ENCODE data around the gene HECW1.

Gene HECW1

DNA sequence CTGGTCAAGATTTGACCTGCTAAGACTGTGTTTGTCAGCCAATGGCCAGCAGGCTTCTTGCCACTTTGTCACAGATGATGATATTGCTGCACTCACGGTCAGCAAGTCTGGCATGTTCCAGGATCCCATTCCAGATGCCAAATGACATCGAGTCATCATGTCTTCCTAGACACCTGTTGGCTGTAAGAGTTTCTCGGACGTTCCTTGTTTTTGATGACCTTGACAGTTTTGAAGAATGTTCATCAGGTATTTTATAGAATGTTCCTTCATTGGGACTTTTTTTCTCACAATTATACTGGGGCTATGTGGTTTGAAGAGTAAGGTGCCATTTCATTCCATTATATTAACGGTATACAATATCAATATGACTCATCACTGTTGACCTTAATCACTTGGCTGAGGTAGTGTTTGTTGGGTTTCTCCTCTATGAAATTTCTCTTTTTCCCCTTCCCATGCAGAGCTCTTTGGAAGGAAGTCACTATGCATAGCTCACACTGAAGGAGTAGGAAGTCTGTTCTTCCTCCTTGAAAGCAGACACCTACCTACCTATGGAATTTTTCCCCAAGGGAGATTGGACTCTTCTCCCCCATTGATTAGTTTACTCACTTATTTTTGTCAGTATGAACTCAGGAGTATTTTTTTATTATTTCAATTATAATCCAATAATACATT, 31.6 kb downstream of the HECW1 start:
- TF ChIP-seq EZH2 (IDR thresholded peaks at IDR 0.05) (no peak), POLR2AphosphoS5 (IDR thresholded peaks at IDR 0.05; ENCODE audit: borderline replicate concordance, low read depth, low read length) (no peak), FOXP2 (optimal IDR thresholded peaks at IDR 0.05; ENCODE audit: control extremely low read depth, extremely low read length, insufficient read depth) (no peak)
- H3K4me3 ChIP-seq = no peak overlapping the region
- no peaks in the 10 kb centered on the region for H3K36me3 ChIP-seq (ENCODE audit: insufficient read depth, low read length)
- H3K9ac ChIP-seq (ENCODE audit: insufficient read length) = no peak overlapping the region
- DNase-seq (ENCODE audit: low read depth, low spot score) = no peak
- no peaks in the 10 kb centered on the region for H3K9me3 ChIP-seq (ENCODE audit: low read depth, low read length)
- H3K27ac ChIP-seq = no peak overlapping the region

- H3K9ac ChIP-seq (ENCODE audit: insufficient read length) = no peak overlapping the region
- no peaks in the 10 kb centered on the region for H3K36me3 ChIP-seq (ENCODE audit: insufficient read depth, low read length)
- no peaks in the 10 kb centered on the region for H3K9me3 ChIP-seq (ENCODE audit: low read depth, low read length)
- TF ChIP-seq POLR2AphosphoS5 (IDR thresholded peaks at IDR 0.05; ENCODE audit: borderline replicate concordance, low read depth, low read length) = no peak
- TF ChIP-seq FOXP2 (optimal IDR thresholded peaks at IDR 0.05; ENCODE audit: control extremely low read depth, extremely low read length, insufficient read depth) = no peak
- no peak for TF ChIP-seq EZH2 (IDR thresholded peaks at IDR 0.05)
- H3K27ac ChIP-seq = no peak overlapping the region
- DNase-seq (ENCODE audit: low read depth, low spot score) = no peak
- H3K4me3 ChIP-seq = no peak overlapping the region
Measured at GRCh38 chr7:43148161-43148731, 35.8 kb downstream of the HECW1 start.

GRCh38 chr7:43151076-43151475, 38.6 kb downstream of the HECW1 start:
- Histone ChIP-seq H3K9ac (ENCODE audit: insufficient read length) (no peak overlapping the region), H3K36me3 (ENCODE audit: insufficient read depth, low read length) (no peaks in the 10 kb centered on the region), H3K4me3 (no peak overlapping the region), H3K27ac (no peak overlapping the region), H3K9me3 (ENCODE audit: low read depth, low read length) (no peaks in the 10 kb centered on the region)
- no peak for DNase-seq (ENCODE audit: low read depth, low spot score)
- TF ChIP-seq POLR2AphosphoS5 (IDR thresholded peaks at IDR 0.05; ENCODE audit: borderline replicate concordance, low read depth, low read length) = no peak
- no peak for TF ChIP-seq EZH2 (IDR thresholded peaks at IDR 0.05)
- TF ChIP-seq FOXP2 (optimal IDR thresholded peaks at IDR 0.05; ENCODE audit: control extremely low read depth, extremely low read length, insufficient read depth) = no peak

GRCh38 chr7:43152696-43153095, 40.2 kb downstream of the HECW1 start:
- Histone ChIP-seq H3K27ac (no peak overlapping the region), H3K9me3 (ENCODE audit: low read depth, low read length) (no peaks in the 10 kb centered on the region), H3K4me3 (no peak overlapping the region), H3K9ac (ENCODE audit: insufficient read length) (no peak overlapping the region), H3K36me3 (ENCODE audit: insufficient read depth, low read length) (no peaks in the 10 kb centered on the region)
- DNase-seq (ENCODE audit: low read depth, low spot score) = no peak
- TF ChIP-seq EZH2 (IDR thresholded peaks at IDR 0.05) (no peak), POLR2AphosphoS5 (IDR thresholded peaks at IDR 0.05; ENCODE audit: borderline replicate concordance, low read depth, low read length) (no peak), FOXP2 (optimal IDR thresholded peaks at IDR 0.05; ENCODE audit: control extremely low read depth, extremely low read length, insufficient read depth) (no peak)

DNA sequence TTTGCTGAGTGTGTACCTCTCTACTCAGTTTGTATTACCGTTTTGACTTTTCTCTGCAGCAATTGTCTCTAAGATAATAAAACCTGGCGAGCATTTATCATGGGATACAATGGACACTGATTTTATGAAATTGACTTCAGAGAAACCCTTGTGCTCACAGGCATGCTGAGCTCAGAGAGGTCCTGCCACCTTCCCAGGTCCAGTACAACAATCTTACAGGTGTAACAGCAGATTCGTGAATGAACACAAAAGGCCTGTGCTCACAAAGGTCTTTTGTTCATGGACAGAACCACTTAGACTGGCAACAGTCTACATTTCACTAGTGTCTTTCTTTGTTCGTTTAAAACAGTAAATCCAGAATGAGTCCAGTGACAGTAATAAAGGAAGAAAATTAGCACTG, 43.2 kb downstream of the HECW1 start:
- Histone ChIP-seq H3K4me3 (no peak overlapping the region), H3K27ac (no peak overlapping the region), H3K9ac (ENCODE audit: insufficient read length) (no peak overlapping the region), H3K9me3 (ENCODE audit: low read depth, low read length) (no peaks in the 10 kb centered on the region), H3K36me3 (ENCODE audit: insufficient read depth, low read length) (no peaks in the 10 kb centered on the region)
- DNase-seq (ENCODE audit: low read depth, low spot score) = no peak
- no peak for TF ChIP-seq EZH2 (IDR thresholded peaks at IDR 0.05)
- TF ChIP-seq FOXP2 (optimal IDR thresholded peaks at IDR 0.05; ENCODE audit: control extremely low read depth, extremely low read length, insufficient read depth) = no peak
- TF ChIP-seq POLR2AphosphoS5 (IDR thresholded peaks at IDR 0.05; ENCODE audit: borderline replicate concordance, low read depth, low read length) = no peak

- H3K36me3 ChIP-seq (ENCODE audit: insufficient read depth, low read length) = no peaks in the 10 kb centered on the region
- no peak for TF ChIP-seq EZH2 (IDR thresholded peaks at IDR 0.05)
- no peak for TF ChIP-seq POLR2AphosphoS5 (IDR thresholded peaks at IDR 0.05; ENCODE audit: borderline replicate concordance, low read depth, low read length)
- no peak for TF ChIP-seq FOXP2 (optimal IDR thresholded peaks at IDR 0.05; ENCODE audit: control extremely low read depth, extremely low read length, insufficient read depth)
- no peak overlapping the region for H3K9ac ChIP-seq (ENCODE audit: insufficient read length)
- no peaks in the 10 kb centered on the region for H3K9me3 ChIP-seq (ENCODE audit: low read depth, low read length)
- DNase-seq (ENCODE audit: low read depth, low spot score) = no peak
- H3K27ac ChIP-seq = no peak overlapping the region
- H3K4me3 ChIP-seq = no peak overlapping the region
Measured at GRCh38 chr7:43163885-43164284, 51.4 kb downstream of the HECW1 start.

GRCh38 chr7:43164757-43165156, 52.3 kb downstream of the HECW1 start:
- Histone ChIP-seq H3K9me3 (ENCODE audit: low read depth, low read length) (no peaks in the 10 kb centered on the region), H3K9ac (ENCODE audit: insufficient read length) (no peak overlapping the region), H3K27ac (no peak overlapping the region), H3K36me3 (ENCODE audit: insufficient read depth, low read length) (no peaks in the 10 kb centered on the region), H3K4me3 (no peak overlapping the region)
- TF ChIP-seq FOXP2 (optimal IDR thresholded peaks at IDR 0.05; ENCODE audit: control extremely low read depth, extremely low read length, insufficient read depth) (no peak), EZH2 (IDR thresholded peaks at IDR 0.05) (no peak), POLR2AphosphoS5 (IDR thresholded peaks at IDR 0.05; ENCODE audit: borderline replicate concordance, low read depth, low read length) (no peak)
- no peak for DNase-seq (ENCODE audit: low read depth, low spot score)

GRCh38 chr7:43166686-43167085, 54.2 kb downstream of the HECW1 start:
- no peak overlapping the region for H3K27ac ChIP-seq
- no peaks in the 10 kb centered on the region for H3K9me3 ChIP-seq (ENCODE audit: low read depth, low read length)
- DNase-seq (ENCODE audit: low read depth, low spot score) = no peak
- H3K4me3 ChIP-seq = no peak overlapping the region
- TF ChIP-seq POLR2AphosphoS5 (IDR thresholded peaks at IDR 0.05; ENCODE audit: borderline replicate concordance, low read depth, low read length) (no peak), FOXP2 (optimal IDR thresholded peaks at IDR 0.05; ENCODE audit: control extremely low read depth, extremely low read length, insufficient read depth) (no peak), EZH2 (IDR thresholded peaks at IDR 0.05) (no peak)
- H3K9ac ChIP-seq (ENCODE audit: insufficient read length) = no peak overlapping the region
- H3K36me3 ChIP-seq (ENCODE audit: insufficient read depth, low read length) = no peaks in the 10 kb centered on the region

Data from SK-N-MC (cell line).